Right forelimb (tissue), 1 donor: Measurements from ENCODE around the gene STT3B.
"Not testable (repeated sequence)": the region's sequence is repeated elsewhere in the genome, so short reads cannot be mapped to it uniquely, and the experiment has no call there.

ENCODE experiments used
- DNase-seq: peaks from one replicate; pipeline ENCODE4 v3.0.0-alpha.2; 2018

STT3B gene

GRCh38 chr3:31532587-31533168, at the start of gene STT3B:
Gene STT3B (plus strand): TSS chr3:31532925. CDS start chr3:31532999, 74 bp downstream.
- DNase-seq = no peak

GRCh38 chr3:31483776-31484175, 48.9 kb upstream of the STT3B start:
- DNase-seq = no peak

- no peak for DNase-seq
Observed at GRCh38 chr3:31485196-31485595, 47.5 kb upstream of the STT3B start.

GRCh38 chr3:31486865-31487533, 45.7 kb upstream of the STT3B start:
- DNase-seq = no peak

GRCh38 chr3:31488475-31489017, 44.2 kb upstream of the STT3B start:
- no peak for DNase-seq

GRCh38 chr3:31490502-31490901, 42.2 kb upstream of the STT3B start:
- DNase-seq = no peak

GRCh38 chr3:31491660-31492059, 41.1 kb upstream of the STT3B start:
- no peak for DNase-seq

GRCh38 chr3:31493149-31493548, 39.6 kb upstream of the STT3B start:
- no peak for DNase-seq

GRCh38 chr3:31495971-31496665, 36.6 kb upstream of the STT3B start:
- DNase-seq = no peak

- no peak for DNase-seq
Observed at GRCh38 chr3:31498791-31499190, 33.9 kb upstream of the STT3B start.

- DNase-seq = no peak
Observed at GRCh38 chr3:31499281-31499680, 33.4 kb upstream of the STT3B start.

GRCh38 chr3:31502803-31503221, 29.9 kb upstream of the STT3B start:
- no peak for DNase-seq

GRCh38 chr3:31503456-31503855, 29.3 kb upstream of the STT3B start:
- DNase-seq = no peak

GRCh38 chr3:31504230-31504629, 28.5 kb upstream of the STT3B start:
- DNase-seq = no peak

- DNase-seq = no peak
Observed at GRCh38 chr3:31505371-31506048, 27.2 kb upstream of the STT3B start.

- not testable (repeated sequence) for DNase-seq
Observed at GRCh38 chr3:31506515-31506914, 26.2 kb upstream of the STT3B start.

- no peak for DNase-seq
Observed at GRCh38 chr3:31508452-31509146, 24.1 kb upstream of the STT3B start.

- no peak for DNase-seq
Observed at GRCh38 chr3:31509147-31509728, 23.5 kb upstream of the STT3B start.

- DNase-seq = no peak
Observed at GRCh38 chr3:31514570-31514969, 18.2 kb upstream of the STT3B start.

- no peak for DNase-seq
Observed at GRCh38 chr3:31515486-31516284, 17.0 kb upstream of the STT3B start.

- no peak for DNase-seq
Observed at GRCh38 chr3:31516757-31517156, 16.0 kb upstream of the STT3B start.
